Mammary epithelial cell (primary cell): ENCODE measurements around the gene NLN.

Experiments used
- CTCF ChIP-seq, 2 donors: IDR thresholded peaks in 1 of 2; conservative IDR thresholded peaks in 1 of 2; 2 replicates each; pipeline ENCODE4 v1.5.1; 2011 to 2012; ENCODE audit warnings: inconsistent platforms in 2 of 2, low read length in 2 of 2, mild to moderate bottlenecking in 2 of 2, control low read depth in 1 of 2, low read depth in 1 of 2; ENCODE audit not compliant: insufficient read depth in 1 of 2; ENCODE audit errors: extremely low read depth in 1 of 2
- EZH2 ChIP-seq: IDR thresholded peaks from 2 replicates; pipeline ENCODE4 v1.6.1; 2012; ENCODE audit warnings: low read length, inconsistent platforms, borderline replicate concordance

DNA sequence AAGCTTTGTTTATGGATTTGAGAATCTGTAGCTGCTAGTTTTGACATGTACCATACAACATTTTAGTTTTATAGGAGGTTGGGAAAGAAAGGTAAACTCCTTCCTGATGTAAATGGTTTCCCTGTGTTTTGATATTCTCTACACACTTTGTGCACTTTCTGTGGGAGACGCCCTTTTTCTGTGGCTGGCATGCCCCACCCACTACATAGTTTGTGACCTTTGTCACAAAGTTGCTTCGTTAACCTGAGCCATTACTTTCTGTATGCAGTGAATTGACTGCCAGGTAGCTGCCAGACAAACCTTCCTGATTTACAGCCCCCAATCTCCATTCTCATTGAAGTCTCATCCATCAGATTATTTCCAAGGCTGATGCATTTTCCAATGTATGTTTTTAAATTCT, 90.6 kb downstream of the NLN start:
- TF ChIP-seq CTCF (conservative IDR thresholded peaks at IDR 0.05 in 1 of 2, IDR thresholded peaks at IDR 0.05 in 1 of 2; ENCODE audit: extremely low read depth in 1 of 2, insufficient read depth in 1 of 2, low read depth in 1 of 2, low read length in 2 of 2) (no peak), EZH2 (no peak)
